GM12878 (cell line): ENCODE data around the gene DAD1. TPM values are rescaled to one million over a fixed set of nuclear protein-coding genes. Genes with fewer than 3 reads are reported as not detected.
A peak's percentile ranks its signal among the peaks of the same experiment; 100 is the strongest.

ENCODE experiments used
- ASH2L ChIP-seq: fragments of 300-600, 200-600 bp; sonication (generic); IDR thresholded peaks from 2 replicates; pipeline ENCODE4 v1.6.1; 2017; ENCODE audit warnings: low read depth, mild to moderate bottlenecking, borderline replicate concordance
- ATF7 ChIP-seq: fragments of 450-650 bp; IDR thresholded peaks from 2 replicates; pipeline ENCODE4 v1.6.1; 2016; ENCODE audit warnings: low read depth, mild to moderate bottlenecking
- CREB1 ChIP-seq: IDR thresholded peaks from 2 replicates; pipeline ENCODE4 v1.6.1; 2012; ENCODE audit warnings: low read depth, mild to moderate bottlenecking, inconsistent platforms
- DPF2 ChIP-seq: fragments of 450-650 bp; IDR thresholded peaks from 2 replicates; pipeline ENCODE4 v1.6.1; 2017; ENCODE audit warnings: mild to moderate bottlenecking
- IRF4 ChIP-seq: IDR thresholded peaks from 2 replicates; pipeline ENCODE4 v1.6.1; 2011; ENCODE audit warnings: low read depth, low read length
- LARP7 ChIP-seq: fragments of 450-650 bp; IDR thresholded peaks from 2 replicates; pipeline ENCODE4 v1.6.1; 2017; ENCODE audit warnings: mild to moderate bottlenecking
- MTA2 ChIP-seq: fragments of 450-650 bp; IDR thresholded peaks from 2 replicates; pipeline ENCODE4 v1.6.1; 2016; ENCODE audit warnings: low read depth, mild to moderate bottlenecking, moderate library complexity
- NBN ChIP-seq: fragments of 450-650 bp; IDR thresholded peaks from 2 replicates; pipeline ENCODE4 v1.6.1; 2016
- NFXL1 ChIP-seq: fragments of 450-650 bp; IDR thresholded peaks from 2 replicates; pipeline ENCODE4 v1.6.1; 2017; ENCODE audit warnings: antibody characterized with exemption, mild to moderate bottlenecking, borderline replicate concordance
- PAX5 ChIP-seq: IDR thresholded peaks from 2 replicates; pipeline ENCODE4 v1.6.1; 2011; ENCODE audit warnings: low read depth, low read length, borderline replicate concordance
- RB1 ChIP-seq: fragments of 450-650 bp; formaldehyde crosslinking; IDR thresholded peaks from 2 replicates; pipeline ENCODE4 v1.6.1; 2017; ENCODE audit warnings: mild to moderate bottlenecking, borderline replicate concordance
- RBBP5 ChIP-seq: fragments of 200-600 bp; sonication (generic); conservative IDR thresholded peaks from 2 replicates; pipeline ENCODE4 v1.6.1; 2016
- SMAD1 ChIP-seq: fragments of 450-650 bp; IDR thresholded peaks from 2 replicates; pipeline ENCODE4 v1.6.1; 2018; ENCODE audit warnings: mild to moderate bottlenecking, low read depth; ENCODE audit not compliant: partially characterized antibody
- SPI1 ChIP-seq: IDR thresholded peaks from 2 replicates; pipeline ENCODE4 v1.6.1; 2011; ENCODE audit warnings: low read depth, mild to moderate bottlenecking, low read length, moderate library complexity, borderline replicate concordance; ENCODE audit not compliant: insufficient read depth
- SRF ChIP-seq, 2 experiments: IDR thresholded peaks; 2 replicates each; pipeline ENCODE4 v1.6.1; 2011; ENCODE audit warnings: low read depth in 2 of 2, low read length in 2 of 2, mild to moderate bottlenecking in 1 of 2, moderate library complexity in 1 of 2
- TARDBP ChIP-seq: IDR thresholded peaks from 2 replicates; pipeline ENCODE4 v1.6.1; 2016; ENCODE audit warnings: borderline replicate concordance
- ZBED1 ChIP-seq: IDR thresholded peaks from 2 replicates; pipeline ENCODE4 v1.6.1; 2016; ENCODE audit warnings: borderline replicate concordance
- ZNF217 ChIP-seq: fragments of 450-650 bp; IDR thresholded peaks from 2 replicates; pipeline ENCODE4 v1.6.1; 2017; ENCODE audit warnings: antibody characterized with exemption, mild to moderate bottlenecking
- polyA plus RNA-seq, 11 experiments: library from polyadenylated mRNA; depleted of rRNA in 4 of 11; unstranded in 6 of 11; stranded (reverse) in 5 of 11; fragments of >200 nt; fragmentation: Nextera tagmentation in 4 of 11; fragmentation: Illumina TruSeq in 1 of 11; extraction: Ambion mirVana in 4 of 11; extraction: Trizol in 1 of 11; gene quantifications; 1 replicate in 1 of 11; 2 replicates in 10 of 11; pipeline versions ENCODE4 v1.2.1 to v1.2.3, GENCODE V29; 2011 to 2016; ENCODE audit warnings: inconsistent platforms in 2 of 11, missing spikeins in 2 of 11, low read depth in 1 of 11
- total RNA-seq, 4 experiments: library from RNA; depleted of rRNA in 3 of 4; stranded (reverse); fragments of >200 nt in 3 of 4; fragmentation: Illumina TruSeq in 1 of 4; extraction: Trizol in 1 of 4; gene quantifications; 2 replicates each; pipeline versions ENCODE4 v1.2.1 to v1.2.3, GENCODE V29; 2013 to 2021
- TF ChIP-seq, protein P1 (sequence below): IDR thresholded peaks from 2 replicates; pipeline ENCODE4 v1.6.1; 2011; ENCODE audit warnings: borderline replicate concordance, low read depth, mild to moderate bottlenecking, moderate library complexity, mixed read lengths, low read length; ENCODE audit not compliant: insufficient read depth; ENCODE audit errors: extremely low read length
- TF ChIP-seq, protein P2 (sequence below): IDR thresholded peaks from 2 replicates; pipeline ENCODE4 v1.6.1; 2011; ENCODE audit warnings: borderline replicate concordance, low read depth, mild to moderate bottlenecking, moderate library complexity, low read length; ENCODE audit not compliant: insufficient read depth, poor library complexity, severe bottlenecking
- TF ChIP-seq, protein P3 (sequence below): fragments of 450-650 bp; IDR thresholded peaks from 2 replicates; pipeline ENCODE4 v1.6.1; 2014; ENCODE audit warnings: mild to moderate bottlenecking
- TF ChIP-seq, protein P4 (sequence below): fragments of 450-650 bp; formaldehyde crosslinking; IDR thresholded peaks from 2 replicates; pipeline ENCODE4 v1.4.0; 2020; ENCODE audit warnings: mild to moderate bottlenecking, moderate library complexity

The DAD1 gene
- total and polyA plus RNA-seq, 10 of the 15 experiments (the other 5 are each of a cell fraction or from before 2014, with no cell fraction given): 161 to 920 (median 319) TPM

DNA sequence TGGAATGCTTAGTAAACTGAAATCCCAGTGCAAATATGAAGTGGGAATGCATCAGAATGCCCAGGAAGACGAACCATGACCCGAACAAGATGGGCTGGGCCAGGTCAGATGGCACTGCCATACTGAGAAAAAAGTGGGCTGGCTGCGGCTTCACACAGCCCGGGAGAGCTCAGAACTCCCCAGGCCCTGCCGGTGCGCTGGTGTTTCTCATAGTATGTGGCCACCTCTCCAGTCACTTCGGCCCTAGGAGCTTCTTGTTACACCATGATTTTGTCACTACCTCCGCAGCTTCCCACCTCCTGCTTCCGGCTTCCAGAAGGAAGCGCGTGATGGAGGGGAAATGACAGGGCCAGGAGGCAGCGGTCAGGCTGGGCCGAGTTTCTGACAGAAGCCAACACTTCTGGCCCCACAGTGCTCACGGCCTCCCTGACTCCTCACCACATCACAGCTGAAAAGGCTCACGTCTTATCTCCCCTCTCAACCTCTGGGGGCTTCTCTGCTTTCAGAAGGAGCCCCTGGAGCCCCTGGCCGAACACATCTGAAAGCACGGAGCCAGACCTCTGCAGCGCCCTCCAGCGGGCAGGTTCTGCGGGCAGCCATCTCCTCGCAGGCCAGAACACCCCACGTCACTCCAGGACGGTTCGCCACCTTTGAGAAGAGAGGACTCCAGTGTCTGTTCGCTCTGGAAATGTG is 30.7 kb downstream of the DAD1 start (continued):
- TF ChIP-seq, protein P1, sequence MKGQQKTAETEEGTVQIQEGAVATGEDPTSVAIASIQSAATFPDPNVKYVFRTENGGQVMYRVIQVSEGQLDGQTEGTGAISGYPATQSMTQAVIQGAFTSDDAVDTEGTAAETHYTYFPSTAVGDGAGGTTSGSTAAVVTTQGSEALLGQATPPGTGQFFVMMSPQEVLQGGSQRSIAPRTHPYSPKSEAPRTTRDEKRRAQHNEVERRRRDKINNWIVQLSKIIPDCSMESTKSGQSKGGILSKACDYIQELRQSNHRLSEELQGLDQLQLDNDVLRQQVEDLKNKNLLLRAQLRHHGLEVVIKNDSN: no peak
- peak; percentile 30; the same call in 1 of the 2 replicates for TF ChIP-seq SPI1
- 0 out of 2 replicates have a peak, but pooled peaks have one; percentile 56 for TF ChIP-seq ATF7
- no peak for TF ChIP-seq ZBED1
- 0 out of 2 replicates have a peak, but pooled peaks have one; percentile 34 for TF ChIP-seq PAX5
- no peak for TF ChIP-seq RBBP5
- peak; percentile 82 for TF ChIP-seq SMAD1
- no peak for TF ChIP-seq SRF (IDR thresholded peaks at IDR 0.05; ENCODE audit: low read depth in 2 of 2, low read length in 2 of 2)
- peak; percentile 46 for TF ChIP-seq ZNF217
- peak; percentile 70 for TF ChIP-seq LARP7
- TF ChIP-seq NFXL1: no peak
- TF ChIP-seq, protein P2, sequence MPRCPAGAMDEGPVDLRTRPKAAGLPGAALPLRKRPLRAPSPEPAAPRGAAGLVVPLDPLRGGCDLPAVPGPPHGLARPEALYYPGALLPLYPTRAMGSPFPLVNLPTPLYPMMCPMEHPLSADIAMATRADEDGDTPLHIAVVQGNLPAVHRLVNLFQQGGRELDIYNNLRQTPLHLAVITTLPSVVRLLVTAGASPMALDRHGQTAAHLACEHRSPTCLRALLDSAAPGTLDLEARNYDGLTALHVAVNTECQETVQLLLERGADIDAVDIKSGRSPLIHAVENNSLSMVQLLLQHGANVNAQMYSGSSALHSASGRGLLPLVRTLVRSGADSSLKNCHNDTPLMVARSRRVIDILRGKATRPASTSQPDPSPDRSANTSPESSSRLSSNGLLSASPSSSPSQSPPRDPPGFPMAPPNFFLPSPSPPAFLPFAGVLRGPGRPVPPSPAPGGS: no peak
- no peak for TF ChIP-seq CREB1
- no peak; the same call in 1 of the 2 replicates for TF ChIP-seq RB1
- TF ChIP-seq, protein P3, sequence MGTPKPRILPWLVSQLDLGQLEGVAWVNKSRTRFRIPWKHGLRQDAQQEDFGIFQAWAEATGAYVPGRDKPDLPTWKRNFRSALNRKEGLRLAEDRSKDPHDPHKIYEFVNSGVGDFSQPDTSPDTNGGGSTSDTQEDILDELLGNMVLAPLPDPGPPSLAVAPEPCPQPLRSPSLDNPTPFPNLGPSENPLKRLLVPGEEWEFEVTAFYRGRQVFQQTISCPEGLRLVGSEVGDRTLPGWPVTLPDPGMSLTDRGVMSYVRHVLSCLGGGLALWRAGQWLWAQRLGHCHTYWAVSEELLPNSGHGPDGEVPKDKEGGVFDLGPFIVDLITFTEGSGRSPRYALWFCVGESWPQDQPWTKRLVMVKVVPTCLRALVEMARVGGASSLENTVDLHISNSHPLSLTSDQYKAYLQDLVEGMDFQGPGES: no peak
- TF ChIP-seq MTA2: peak; percentile 76
- no peak for TF ChIP-seq ASH2L
- no peak for TF ChIP-seq IRF4
- peak; percentile 83 for TF ChIP-seq DPF2
- TF ChIP-seq NBN: no peak; the same call in 1 of the 2 replicates
- no peak for TF ChIP-seq TARDBP
- TF ChIP-seq, protein P4, sequence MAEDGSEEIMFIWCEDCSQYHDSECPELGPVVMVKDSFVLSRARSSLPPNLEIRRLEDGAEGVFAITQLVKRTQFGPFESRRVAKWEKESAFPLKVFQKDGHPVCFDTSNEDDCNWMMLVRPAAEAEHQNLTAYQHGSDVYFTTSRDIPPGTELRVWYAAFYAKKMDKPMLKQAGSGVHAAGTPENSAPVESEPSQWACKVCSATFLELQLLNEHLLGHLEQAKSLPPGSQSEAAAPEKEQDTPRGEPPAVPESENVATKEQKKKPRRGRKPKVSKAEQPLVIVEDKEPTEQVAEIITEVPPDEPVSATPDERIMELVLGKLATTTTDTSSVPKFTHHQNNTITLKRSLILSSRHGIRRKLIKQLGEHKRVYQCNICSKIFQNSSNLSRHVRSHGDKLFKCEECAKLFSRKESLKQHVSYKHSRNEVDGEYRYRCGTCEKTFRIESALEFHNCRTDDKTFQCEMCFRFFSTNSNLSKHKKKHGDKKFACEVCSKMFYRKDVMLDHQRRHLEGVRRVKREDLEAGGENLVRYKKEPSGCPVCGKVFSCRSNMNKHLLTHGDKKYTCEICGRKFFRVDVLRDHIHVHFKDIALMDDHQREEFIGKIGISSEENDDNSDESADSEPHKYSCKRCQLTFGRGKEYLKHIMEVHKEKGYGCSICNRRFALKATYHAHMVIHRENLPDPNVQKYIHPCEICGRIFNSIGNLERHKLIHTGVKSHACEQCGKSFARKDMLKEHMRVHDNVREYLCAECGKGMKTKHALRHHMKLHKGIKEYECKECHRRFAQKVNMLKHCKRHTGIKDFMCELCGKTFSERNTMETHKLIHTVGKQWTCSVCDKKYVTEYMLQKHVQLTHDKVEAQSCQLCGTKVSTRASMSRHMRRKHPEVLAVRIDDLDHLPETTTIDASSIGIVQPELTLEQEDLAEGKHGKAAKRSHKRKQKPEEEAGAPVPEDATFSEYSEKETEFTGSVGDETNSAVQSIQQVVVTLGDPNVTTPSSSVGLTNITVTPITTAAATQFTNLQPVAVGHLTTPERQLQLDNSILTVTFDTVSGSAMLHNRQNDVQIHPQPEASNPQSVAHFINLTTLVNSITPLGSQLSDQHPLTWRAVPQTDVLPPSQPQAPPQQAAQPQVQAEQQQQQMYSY (CRISPR knock-in tag): no peak
